ENCODE results near the gene ETV7.

DNA sequence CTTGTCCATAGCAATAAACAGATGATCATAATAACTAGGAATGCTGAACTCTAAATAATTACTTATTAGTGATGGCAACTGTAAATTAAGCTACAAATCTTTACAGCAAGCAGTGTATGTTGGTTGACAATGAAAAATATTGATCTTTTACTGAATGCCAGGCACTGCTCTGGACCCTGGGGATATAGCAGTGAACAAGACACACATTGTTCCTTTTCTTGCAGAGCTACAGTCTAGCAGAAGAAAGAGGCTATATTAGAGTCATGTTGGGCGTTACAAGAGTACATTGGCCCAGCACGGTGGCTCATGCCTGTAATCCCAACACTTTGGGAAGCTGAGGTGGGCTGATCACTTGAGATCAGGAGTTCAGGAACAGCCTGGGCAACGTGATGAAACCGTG lies 43.7 kb upstream of the ETV7 start:
- TF ChIP-seq, protein P1, sequence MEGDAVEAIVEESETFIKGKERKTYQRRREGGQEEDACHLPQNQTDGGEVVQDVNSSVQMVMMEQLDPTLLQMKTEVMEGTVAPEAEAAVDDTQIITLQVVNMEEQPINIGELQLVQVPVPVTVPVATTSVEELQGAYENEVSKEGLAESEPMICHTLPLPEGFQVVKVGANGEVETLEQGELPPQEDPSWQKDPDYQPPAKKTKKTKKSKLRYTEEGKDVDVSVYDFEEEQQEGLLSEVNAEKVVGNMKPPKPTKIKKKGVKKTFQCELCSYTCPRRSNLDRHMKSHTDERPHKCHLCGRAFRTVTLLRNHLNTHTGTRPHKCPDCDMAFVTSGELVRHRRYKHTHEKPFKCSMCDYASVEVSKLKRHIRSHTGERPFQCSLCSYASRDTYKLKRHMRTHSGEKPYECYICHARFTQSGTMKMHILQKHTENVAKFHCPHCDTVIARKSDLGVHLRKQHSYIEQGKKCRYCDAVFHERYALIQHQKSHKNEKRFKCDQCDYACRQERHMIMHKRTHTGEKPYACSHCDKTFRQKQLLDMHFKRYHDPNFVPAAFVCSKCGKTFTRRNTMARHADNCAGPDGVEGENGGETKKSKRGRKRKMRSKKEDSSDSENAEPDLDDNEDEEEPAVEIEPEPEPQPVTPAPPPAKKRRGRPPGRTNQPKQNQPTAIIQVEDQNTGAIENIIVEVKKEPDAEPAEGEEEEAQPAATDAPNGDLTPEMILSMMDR (IDR thresholded peaks at IDR 0.05) = no peak
- TF ChIP-seq POLR2A (IDR thresholded peaks at IDR 0.05) = no peak

All from body of pancreas (tissue), 4 donors.